Measurements from ENCODE around the gene AGPAT1. TPM values are rescaled to one million over a fixed set of nuclear protein-coding genes. Genes with fewer than 3 reads are reported as not detected.
"Not testable (repeated sequence)": the region's sequence is repeated elsewhere in the genome, so short reads cannot be mapped to it uniquely, and the experiment has no call there.

Gene AGPAT1
- total RNA-seq, 5 donors from 2014 or later (not counting 1 experiment from before 2014, with no cell fraction given) = 23.5 to 34.6 (median 31.0) TPM

DNA sequence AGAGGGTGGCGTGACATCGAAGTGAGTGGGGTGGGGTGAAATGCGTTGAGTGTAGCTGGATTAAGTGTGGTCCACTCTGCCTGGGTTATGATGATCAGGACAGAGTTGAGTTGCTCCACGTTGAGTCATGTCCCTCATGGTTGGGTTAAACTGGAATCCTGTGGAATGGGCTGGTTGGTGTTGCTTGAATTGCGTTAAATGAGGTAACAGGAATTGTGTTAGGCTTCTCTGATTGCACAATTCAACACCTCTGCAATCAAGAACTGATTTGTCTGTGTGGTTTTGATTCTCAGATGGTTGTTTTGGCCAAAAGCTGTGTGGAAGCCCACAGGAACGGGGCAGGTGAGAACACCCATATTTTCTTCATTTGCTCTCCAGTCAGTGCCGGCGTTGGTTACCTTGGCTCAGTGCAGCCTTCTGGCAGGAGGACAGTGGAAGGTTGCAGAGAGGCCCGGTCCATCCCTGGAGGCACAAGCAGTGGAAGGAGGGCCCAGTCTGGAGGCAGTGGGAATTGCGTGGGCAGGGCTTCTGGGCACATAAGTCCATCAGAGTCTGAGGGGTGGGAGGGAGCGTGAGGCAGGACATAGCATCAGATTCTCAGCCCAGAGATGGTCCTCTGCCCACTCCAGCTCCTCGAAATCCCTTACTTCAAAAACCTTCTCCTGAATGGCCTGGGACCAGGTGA, 36.3 kb upstream of the AGPAT1 start:
- no peak overlapping the region for H3K4me3 ChIP-seq (ENCODE audit: control insufficient read depth in 1 of 2, extremely low read depth in 1 of 2, low read length in 1 of 2)
- DNase-seq = no peak
- ChIA-PET POLR2A (interaction anchor here in 1 of 2 donors (0.5 kb wide), 1 partner anchor 33 kb away, joined by 4 read pairs; no protein-coding TSS in a partner anchor), CTCF (no interaction called here)
- no peak overlapping the region for H3K27ac ChIP-seq (ENCODE audit: low read length)
- H3K9me3 Mint-ChIP-seq = no peaks in the 10 kb centered on the region
- H3K4me1 Mint-ChIP-seq = no peaks in the 10 kb centered on the region
- no peaks in the 10 kb centered on the region for H3K36me3 ChIP-seq (ENCODE audit: control insufficient read depth in 2 of 2, extremely low read depth in 1 of 2, insufficient read depth in 1 of 2, low read length in 1 of 2)
- H3K27ac Mint-ChIP-seq = peak overlapping the region in 1 of 2 donors; percentile 11
- no peaks in the 10 kb centered on the region for H3K9me3 ChIP-seq
- H3K4me1 ChIP-seq (ENCODE audit: control insufficient read depth in 1 of 2, extremely low read depth in 1 of 2, insufficient read depth in 2 of 2, low read length in 2 of 2) = no peaks in the 10 kb centered on the region
- no peak overlapping the region for H3K4me3 Mint-ChIP-seq
- H3K27me3 ChIP-seq (replicated peaks in 1 of 2; ENCODE audit: control insufficient read depth in 2 of 2, extremely low read depth in 1 of 2, insufficient read depth in 2 of 2, low read length in 1 of 2) = no peaks in the 10 kb centered on the region
- H3K27me3 Mint-ChIP-seq = no peaks in the 10 kb centered on the region
- WGBS (ENCODE audit: insufficient coverage) = 79% methylated on average over 10 of the region's 12 CpGs
- H3K36me3 Mint-ChIP-seq = no peaks in the 10 kb centered on the region
- ATAC-seq (replicated peaks in 1 of 4) = no peak

DNA sequence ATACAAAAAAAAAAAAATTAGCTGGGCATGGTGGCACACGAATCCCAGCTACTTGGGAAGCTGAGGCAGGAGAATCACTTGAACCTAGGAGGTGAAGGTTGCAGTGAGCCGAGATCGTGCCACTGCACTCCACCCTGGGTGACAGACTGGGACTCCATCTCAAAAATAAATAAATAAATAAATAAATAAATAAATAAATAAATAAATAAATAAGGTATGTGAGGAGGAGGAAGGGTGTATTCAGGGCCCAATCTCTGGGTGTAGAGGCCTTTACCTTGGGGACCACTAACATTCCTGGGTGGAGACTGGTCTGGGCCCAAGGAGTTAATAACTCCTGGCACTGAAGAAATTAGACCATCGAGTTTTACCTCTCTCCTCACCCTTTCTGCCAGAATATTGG, 35.5 kb upstream of the AGPAT1 start:
- H3K27ac ChIP-seq (ENCODE audit: low read length); DNase-seq; H3K36me3 Mint-ChIP-seq; H3K9me3 ChIP-seq; ATAC-seq (replicated peaks in 1 of 4); H3K4me1 Mint-ChIP-seq; H3K36me3 ChIP-seq (ENCODE audit: control insufficient read depth in 2 of 2, extremely low read depth in 1 of 2, insufficient read depth in 1 of 2, low read length in 1 of 2); H3K4me1 ChIP-seq (ENCODE audit: control insufficient read depth in 1 of 2, extremely low read depth in 1 of 2, insufficient read depth in 2 of 2, low read length in 2 of 2); H3K27ac Mint-ChIP-seq; H3K27me3 ChIP-seq (replicated peaks in 1 of 2; ENCODE audit: control insufficient read depth in 2 of 2, extremely low read depth in 1 of 2, insufficient read depth in 2 of 2, low read length in 1 of 2); H3K9me3 Mint-ChIP-seq; CTCF ChIA-PET; POLR2A ChIA-PET; H3K27me3 Mint-ChIP-seq; H3K4me3 Mint-ChIP-seq; H3K4me3 ChIP-seq (ENCODE audit: control insufficient read depth in 1 of 2, extremely low read depth in 1 of 2, low read length in 1 of 2): not testable (repeated sequence)
- WGBS (ENCODE audit: insufficient coverage) = no CpG with 5 or more reads among the region's 4 CpGs

DNA sequence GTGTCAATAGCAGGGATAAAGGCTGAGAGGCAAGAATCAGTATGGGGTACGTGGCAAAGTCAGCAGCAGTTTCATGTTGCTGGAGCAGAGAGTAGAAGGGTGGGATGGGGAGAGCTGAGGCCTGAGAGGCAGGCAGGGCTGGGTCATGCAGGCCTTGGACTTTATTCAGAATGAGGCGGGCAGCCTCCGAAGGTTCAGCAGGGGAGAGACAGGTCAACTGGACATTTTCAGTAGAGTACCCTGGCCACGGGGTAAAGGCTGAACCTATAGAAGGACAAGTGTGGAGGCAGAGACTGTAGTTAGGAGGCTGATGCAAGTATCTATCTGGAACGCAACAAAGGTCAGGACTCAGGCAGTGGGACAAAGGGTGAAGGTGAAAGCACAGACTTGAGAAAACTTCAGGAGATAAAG, 34.3 kb upstream of the AGPAT1 start:
- Mint-ChIP-seq H3K9me3 (no peaks in the 10 kb centered on the region), H3K36me3 (no peaks in the 10 kb centered on the region), H3K4me1 (no peaks in the 10 kb centered on the region), H3K27me3 (no peaks in the 10 kb centered on the region), H3K27ac (no peak overlapping the region), H3K4me3 (no peak overlapping the region)
- Histone ChIP-seq H3K27me3 (replicated peaks in 1 of 2; ENCODE audit: control insufficient read depth in 2 of 2, extremely low read depth in 1 of 2, insufficient read depth in 2 of 2, low read length in 1 of 2) (no peaks in the 10 kb centered on the region), H3K9me3 (no peaks in the 10 kb centered on the region), H3K27ac (ENCODE audit: low read length) (no peak overlapping the region), H3K36me3 (ENCODE audit: control insufficient read depth in 2 of 2, extremely low read depth in 1 of 2, insufficient read depth in 1 of 2, low read length in 1 of 2) (no peaks in the 10 kb centered on the region), H3K4me1 (ENCODE audit: control insufficient read depth in 1 of 2, extremely low read depth in 1 of 2, insufficient read depth in 2 of 2, low read length in 2 of 2) (no peaks in the 10 kb centered on the region), H3K4me3 (ENCODE audit: control insufficient read depth in 1 of 2, extremely low read depth in 1 of 2, low read length in 1 of 2) (no peak overlapping the region)
- CTCF ChIA-PET = no interaction called here
- POLR2A ChIA-PET = no interaction called here
- DNase-seq = no peak
- no peak for ATAC-seq (replicated peaks in 1 of 4)
- 81% methylated on average over 5 of the region's 5 CpGs for WGBS (ENCODE audit: insufficient coverage)

DNA sequence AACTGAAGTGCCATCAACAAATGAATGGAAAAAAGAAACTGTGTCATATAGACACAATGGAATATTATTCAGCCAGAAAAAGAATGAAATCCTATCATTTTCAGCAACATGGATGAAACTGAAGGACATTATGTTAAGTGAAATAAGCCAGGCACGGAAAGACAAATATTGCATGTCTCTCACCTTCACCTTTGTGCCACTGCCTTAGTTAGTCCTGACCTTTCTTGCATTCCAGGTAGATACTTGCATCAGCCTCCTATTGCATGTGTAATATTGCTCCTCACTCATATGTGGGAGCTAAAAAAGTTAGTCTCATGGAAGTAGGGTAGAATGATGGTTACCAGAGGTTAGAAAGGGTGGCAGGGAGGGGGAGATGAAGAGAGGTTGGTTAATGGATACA, 33.1 kb upstream of the AGPAT1 start:
- Histone ChIP-seq H3K9me3 (no peaks in the 10 kb centered on the region), H3K36me3 (ENCODE audit: control insufficient read depth in 2 of 2, extremely low read depth in 1 of 2, insufficient read depth in 1 of 2, low read length in 1 of 2) (no peaks in the 10 kb centered on the region), H3K4me3 (ENCODE audit: control insufficient read depth in 1 of 2, extremely low read depth in 1 of 2, low read length in 1 of 2) (no peak overlapping the region), H3K27me3 (replicated peaks in 1 of 2; ENCODE audit: control insufficient read depth in 2 of 2, extremely low read depth in 1 of 2, insufficient read depth in 2 of 2, low read length in 1 of 2) (peaks cover 0 to 3% of the 10 kb centered on the region in 2 experiments), H3K4me1 (ENCODE audit: control insufficient read depth in 1 of 2, extremely low read depth in 1 of 2, insufficient read depth in 2 of 2, low read length in 2 of 2) (no peaks in the 10 kb centered on the region), H3K27ac (ENCODE audit: low read length) (no peak overlapping the region)
- Mint-ChIP-seq H3K27ac (no peak overlapping the region), H3K27me3 (no peaks in the 10 kb centered on the region), H3K36me3 (no peaks in the 10 kb centered on the region), H3K4me1 (no peaks in the 10 kb centered on the region), H3K9me3 (no peaks in the 10 kb centered on the region), H3K4me3 (no peak overlapping the region)
- POLR2A ChIA-PET = no interaction called here
- CTCF ChIA-PET = interaction anchor here in 1 of 2 donors (0.7 kb wide), 1 partner anchor 1469 kb away, joined by 3 read pairs; no protein-coding TSS in a partner anchor
- DNase-seq (no peak), ATAC-seq (replicated peaks in 1 of 4) (no peak)
- WGBS (ENCODE audit: insufficient coverage) = no CpG with 5 or more reads among the region's 1 CpG

DNA sequence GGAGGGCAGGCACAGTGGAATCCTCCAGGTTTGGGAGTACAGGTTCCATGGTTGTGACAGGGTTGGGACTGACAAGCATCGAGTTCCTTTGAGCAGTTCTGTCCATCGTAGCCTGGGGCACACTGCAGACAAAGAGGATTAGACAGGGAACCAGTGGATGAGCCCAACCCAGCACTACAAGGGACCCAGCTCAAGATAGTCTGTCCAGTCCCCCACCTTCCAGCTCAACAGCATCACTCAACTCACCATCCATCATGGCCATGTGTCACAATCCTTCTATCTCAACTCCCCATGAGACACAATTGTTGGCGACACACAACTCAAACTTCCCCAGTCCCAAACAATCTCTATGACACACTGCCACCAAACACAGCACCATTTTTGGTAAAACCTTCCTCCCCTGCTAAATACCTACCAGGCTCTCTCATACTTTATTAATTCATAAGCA, 28.4 kb upstream of the AGPAT1 start:
- Mint-ChIP-seq H3K9me3 (no peaks in the 10 kb centered on the region), H3K4me3 (no peak overlapping the region), H3K27ac (no peak overlapping the region), H3K4me1 (no peaks in the 10 kb centered on the region), H3K36me3 (no peaks in the 10 kb centered on the region), H3K27me3 (peaks cover 0 to 2% of the 10 kb centered on the region in 2 donors)
- ChIA-PET CTCF (no interaction called here), POLR2A (no interaction called here)
- Histone ChIP-seq H3K27me3 (replicated peaks in 1 of 2; ENCODE audit: control insufficient read depth in 2 of 2, extremely low read depth in 1 of 2, insufficient read depth in 2 of 2, low read length in 1 of 2) (peaks cover 0 to 27% of the 10 kb centered on the region in 2 experiments), H3K27ac (ENCODE audit: low read length) (no peak overlapping the region), H3K4me1 (ENCODE audit: control insufficient read depth in 1 of 2, extremely low read depth in 1 of 2, insufficient read depth in 2 of 2, low read length in 2 of 2) (no peaks in the 10 kb centered on the region), H3K4me3 (ENCODE audit: control insufficient read depth in 1 of 2, extremely low read depth in 1 of 2, low read length in 1 of 2) (no peak overlapping the region), H3K36me3 (ENCODE audit: control insufficient read depth in 2 of 2, extremely low read depth in 1 of 2, insufficient read depth in 1 of 2, low read length in 1 of 2) (no peaks in the 10 kb centered on the region), H3K9me3 (no peaks in the 10 kb centered on the region)
- ATAC-seq (replicated peaks in 1 of 4) = no peak
- 90% methylated on average over 2 of the region's 3 CpGs for WGBS (ENCODE audit: insufficient coverage)
- no peak for DNase-seq

DNA sequence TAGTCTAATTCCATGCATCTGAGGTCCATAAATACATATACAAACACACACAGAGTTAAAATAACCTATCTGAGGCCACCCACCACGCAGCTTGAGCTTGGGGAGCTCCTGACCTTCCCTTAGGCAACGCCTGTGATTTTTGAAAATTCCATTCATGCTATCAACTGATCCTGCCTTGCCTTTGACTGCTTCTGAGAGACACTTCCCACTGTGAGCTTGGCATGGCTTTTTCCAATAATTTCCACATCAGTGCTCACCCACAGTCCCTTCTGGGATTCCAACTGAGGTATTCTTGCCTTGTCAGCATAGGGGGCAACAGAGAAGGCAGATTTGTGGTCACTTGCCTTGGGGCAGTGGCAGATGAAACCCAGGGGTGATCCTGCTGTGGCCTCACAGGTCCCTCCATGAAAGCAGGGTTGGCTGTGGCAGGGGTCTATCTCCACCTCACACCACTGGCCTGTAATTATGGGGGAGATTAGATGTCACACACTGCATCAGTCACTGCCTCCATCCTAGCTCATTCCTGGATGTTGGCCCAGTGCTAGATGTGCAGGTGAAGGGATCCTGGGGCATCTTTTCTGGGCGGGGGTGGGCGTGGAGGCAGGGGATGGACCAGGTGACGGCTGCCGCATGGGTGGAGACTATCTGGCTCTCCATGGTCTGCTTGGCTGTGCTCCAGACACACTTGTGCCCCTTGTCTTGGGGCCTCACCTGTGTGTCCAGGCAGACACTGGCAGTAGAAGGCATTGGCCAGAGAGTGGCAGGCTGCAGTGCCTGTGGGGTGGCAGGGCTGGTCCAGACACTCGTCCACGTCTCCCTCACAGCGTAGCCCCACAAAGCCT, 27.8 kb upstream of the AGPAT1 start:
- Mint-ChIP-seq H3K4me3 (no peak overlapping the region), H3K27ac (no peak overlapping the region), H3K27me3 (peaks cover 0 to 2% of the 10 kb centered on the region in 2 donors), H3K36me3 (no peaks in the 10 kb centered on the region), H3K4me1 (no peaks in the 10 kb centered on the region), H3K9me3 (no peaks in the 10 kb centered on the region)
- ChIA-PET POLR2A (no interaction called here), CTCF (no interaction called here)
- Histone ChIP-seq H3K4me1 (ENCODE audit: control insufficient read depth in 1 of 2, extremely low read depth in 1 of 2, insufficient read depth in 2 of 2, low read length in 2 of 2) (no peaks in the 10 kb centered on the region), H3K36me3 (ENCODE audit: control insufficient read depth in 2 of 2, extremely low read depth in 1 of 2, insufficient read depth in 1 of 2, low read length in 1 of 2) (no peaks in the 10 kb centered on the region), H3K4me3 (ENCODE audit: control insufficient read depth in 1 of 2, extremely low read depth in 1 of 2, low read length in 1 of 2) (no peak overlapping the region), H3K9me3 (no peaks in the 10 kb centered on the region), H3K27ac (ENCODE audit: low read length) (no peak overlapping the region), H3K27me3 (replicated peaks in 1 of 2; ENCODE audit: control insufficient read depth in 2 of 2, extremely low read depth in 1 of 2, insufficient read depth in 2 of 2, low read length in 1 of 2) (peaks cover 0 to 31% of the 10 kb centered on the region in 2 experiments)
- 86% methylated on average over 9 of the region's 9 CpGs for WGBS (ENCODE audit: insufficient coverage)
- no peak for DNase-seq
- no peak for ATAC-seq (replicated peaks in 1 of 4)
